GM23338 (cell line): ENCODE data around the gene PRDM7. TPM values are rescaled to one million over a fixed set of nuclear protein-coding genes. Genes with fewer than 3 reads are reported as not detected.
A peak's percentile ranks its signal among the peaks of the same experiment; 100 is the strongest.
"Not testable (repeated sequence)": the region's sequence is repeated elsewhere in the genome, so short reads cannot be mapped to it uniquely, and the experiment has no call there.

Source experiments
- ATAC-seq: fragments of 200-7000 bp; cut with Tn5 transposase; 3 replicates; pipeline ENCODE4 v1.9.1; 2020
- DNase-seq: peaks from one replicate; pipeline ENCODE4 v3.0.0-alpha.2; 2015; ENCODE audit warnings: low spot score
- H2AFZ ChIP-seq: fragments of 200-600 bp; sonication (generic); 2 replicates; pipeline ENCODE4 v1.8.0; 2016; ENCODE audit warnings: antibody characterized with exemption, mild to moderate bottlenecking, moderate library complexity
- H3F3A ChIP-seq: fragments of 200-600 bp; sonication (generic); replicated peaks from 2 replicates; pipeline ENCODE4 v1.8.0; 2017; ENCODE audit warnings: antibody characterized with exemption, mixed run types, low read depth
- H3K27ac ChIP-seq: fragments of 200-600 bp; sonication (generic); 2 replicates; pipeline ENCODE4 v1.6.1; 2016; ENCODE audit warnings: low read depth
- H3K27me3 ChIP-seq: fragments of 200-600 bp; sonication (generic); 2 replicates; pipeline ENCODE4 v1.8.0; 2016; ENCODE audit warnings: mild to moderate bottlenecking, mixed run types, moderate library complexity; ENCODE audit not compliant: insufficient read depth
- H3K36me3 ChIP-seq: fragments of 200-600 bp; sonication (generic); 2 replicates; pipeline ENCODE4 v1.8.0; 2016; ENCODE audit warnings: mild to moderate bottlenecking; ENCODE audit not compliant: insufficient read depth
- H3K4me1 ChIP-seq: fragments of 200-600 bp; sonication (generic); 2 replicates; pipeline ENCODE4 v1.8.0; 2016; ENCODE audit warnings: mild to moderate bottlenecking, moderate library complexity; ENCODE audit not compliant: insufficient read depth
- H3K4me2 ChIP-seq: fragments of 200-600 bp; sonication (generic); 2 replicates; pipeline ENCODE4 v1.7.1; 2017; ENCODE audit warnings: mixed run types
- H3K4me3 ChIP-seq: fragments of 200-600 bp; sonication (generic); 2 replicates; pipeline ENCODE4 v1.6.1; 2016; ENCODE audit warnings: mixed run types
- H3K79me2 ChIP-seq: fragments of 200-600 bp; sonication (generic); replicated peaks from 2 replicates; pipeline ENCODE4 v1.8.0; 2017; ENCODE audit warnings: mild to moderate bottlenecking; ENCODE audit not compliant: insufficient read depth
- H3K9me2 ChIP-seq: fragments of 200-600 bp; sonication (generic); 2 replicates; pipeline ENCODE4 v1.8.0; 2017; ENCODE audit not compliant: insufficient read depth
- H4K20me1 ChIP-seq: fragments of 200-600 bp; sonication (generic); replicated peaks from 2 replicates; pipeline ENCODE4 v1.8.0; 2017; ENCODE audit warnings: mild to moderate bottlenecking; ENCODE audit not compliant: insufficient read depth
- H3K27ac Mint-ChIP-seq: 2 replicates; pipeline ENCODE4 v1.8.0; 2020; ENCODE audit warnings: inconsistent platforms, mild to moderate bottlenecking, moderate library complexity, mixed read lengths
- H3K27me3 Mint-ChIP-seq: 3 replicates; pipeline ENCODE4 v1.8.0; 2022; ENCODE audit warnings: low read depth, mild to moderate bottlenecking, moderate library complexity, mixed read lengths, inconsistent platforms; ENCODE audit not compliant: insufficient read depth, poor library complexity
- H3K36me3 Mint-ChIP-seq: 3 replicates; pipeline ENCODE4 v1.8.0; 2021; ENCODE audit warnings: low read depth, mild to moderate bottlenecking, inconsistent platforms, moderate library complexity, mixed read lengths
- H3K4me1 Mint-ChIP-seq: 3 replicates; pipeline ENCODE4 v1.8.0; 2020; ENCODE audit warnings: mild to moderate bottlenecking, inconsistent platforms, mixed read lengths
- H3K4me3 Mint-ChIP-seq: 3 replicates; pipeline ENCODE4 v1.8.0; 2021; ENCODE audit warnings: moderate library complexity, mild to moderate bottlenecking, inconsistent platforms, mixed read lengths
- H3K9me3 Mint-ChIP-seq: 3 replicates; pipeline ENCODE4 v1.8.0; 2020; ENCODE audit warnings: moderate library complexity, mild to moderate bottlenecking, inconsistent platforms, mixed read lengths
- CTCF ChIP-seq, 2 experiments: fragments of 200-600 bp in 1 of 2; sonication (generic) in 1 of 2; conservative IDR thresholded peaks; 2 replicates each; pipeline versions ENCODE4 v1.5.1 to v1.6.1; 2016 to 2017; ENCODE audit warnings: antibody characterized with exemption in 2 of 2, low read depth in 2 of 2, mild to moderate bottlenecking in 2 of 2, moderate library complexity in 1 of 2
- polyA plus RNA-seq: library from polyadenylated mRNA; unstranded; fragments of >200 nt; fragmentation: Nextera tagmentation; extraction: Ambion mirVana; gene quantifications from 2 replicates; pipeline ENCODE4 v1.2.1, GENCODE V29; 2016
- total RNA-seq: library from RNA; depleted of rRNA; stranded (reverse); fragments of >200 nt; shearing (Covaris generic); gene quantifications from 2 replicates; pipeline ENCODE4 v1.2.3, GENCODE V29; 2014

PRDM7 gene
- total and polyA plus RNA-seq, 2 experiments from 2014 or later: 0.08 TPM; not detected in 1

GRCh38 chr16:90100229-90100628 is 23.1 kb upstream of the PRDM7 start:
- H3K36me3 Mint-ChIP-seq, H3K36me3 ChIP-seq, H3K79me2 ChIP-seq, H4K20me1 ChIP-seq, H3K27me3 ChIP-seq, H3K27me3 Mint-ChIP-seq, H3K4me2 ChIP-seq, H3K4me1 Mint-ChIP-seq, H3K9me2 ChIP-seq, H3K27ac ChIP-seq, H3K27ac Mint-ChIP-seq, H3K4me1 ChIP-seq, H3K9me3 Mint-ChIP-seq, H3F3A ChIP-seq, DNase-seq, H3K4me3 ChIP-seq, H2AFZ ChIP-seq, H3K4me3 Mint-ChIP-seq, ATAC-seq: not testable (repeated sequence)

- peaks cover 11% of the 10 kb centered on the region for H3K4me1 Mint-ChIP-seq
- H2AFZ ChIP-seq, H3K9me3 Mint-ChIP-seq, H4K20me1 ChIP-seq, H3K4me3 ChIP-seq, H3K4me3 Mint-ChIP-seq, H3K27me3 ChIP-seq, H3K4me2 ChIP-seq, H3K9me2 ChIP-seq, H3K27ac ChIP-seq, H3K36me3 ChIP-seq, H3F3A ChIP-seq, H3K27ac Mint-ChIP-seq, H3K4me1 ChIP-seq, H3K79me2 ChIP-seq, DNase-seq, H3K27me3 Mint-ChIP-seq, H3K36me3 Mint-ChIP-seq, ATAC-seq: not testable (repeated sequence)
Measured at GRCh38 chr16:90098936-90099335, 21.8 kb upstream of the PRDM7 start.

- not testable (repeated sequence) for H3K4me1 ChIP-seq, H3K27me3 ChIP-seq, H2AFZ ChIP-seq, H3K36me3 Mint-ChIP-seq, H3K4me2 ChIP-seq, H3K27ac ChIP-seq, H3K79me2 ChIP-seq, H4K20me1 ChIP-seq, H3K36me3 ChIP-seq, H3K9me2 ChIP-seq, H3K27me3 Mint-ChIP-seq, H3F3A ChIP-seq, H3K27ac Mint-ChIP-seq, H3K4me3 ChIP-seq, H3K9me3 Mint-ChIP-seq, H3K4me3 Mint-ChIP-seq
- ATAC-seq: peak; percentile 89
- peak; percentile 44 for DNase-seq
- TF ChIP-seq CTCF (conservative IDR thresholded peaks at IDR 0.05; ENCODE audit: low read depth in 2 of 2): peak in 1 of 2 experiments; percentile 11; a peak in 1 of 4 replicates
- peaks cover 16% of the 10 kb centered on the region for H3K4me1 Mint-ChIP-seq
Measured at GRCh38 chr16:90097010-90097684, 20.0 kb upstream of the PRDM7 start.

DNA sequence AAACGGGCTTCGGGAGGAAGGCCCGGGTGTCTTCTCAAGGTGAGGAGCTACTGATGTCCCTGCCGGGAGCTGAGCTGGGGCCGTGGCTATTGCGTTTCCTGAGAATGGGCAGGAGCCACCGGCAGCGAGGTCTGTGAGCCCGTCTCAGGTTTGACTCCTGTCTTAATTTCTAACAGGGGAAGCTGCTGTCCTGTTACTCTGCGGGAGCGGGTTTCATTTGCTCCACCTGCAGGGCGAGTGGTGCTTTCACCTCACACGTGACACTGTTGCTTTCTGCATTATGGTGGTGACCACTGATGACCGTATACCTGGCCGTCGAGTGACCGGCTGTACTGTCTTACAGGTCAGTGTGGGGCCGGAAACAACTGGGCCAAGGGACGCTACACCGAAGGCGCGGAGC is 17.7 kb upstream of the PRDM7 start:
- not testable (repeated sequence) for H3K4me3 Mint-ChIP-seq, H3K4me3 ChIP-seq, DNase-seq, H3K4me2 ChIP-seq, H3K27me3 Mint-ChIP-seq, H3K4me1 ChIP-seq, H3K9me3 Mint-ChIP-seq, H2AFZ ChIP-seq, H3K27me3 ChIP-seq, H3K36me3 ChIP-seq, H3K36me3 Mint-ChIP-seq, ATAC-seq, H3K79me2 ChIP-seq, H3K27ac Mint-ChIP-seq, H3K9me2 ChIP-seq, H3K27ac ChIP-seq, H3F3A ChIP-seq, H4K20me1 ChIP-seq
- 0 out of 4 replicates have a peak, but pooled peaks of 1 of the 2 experiments have one; percentile 13 for TF ChIP-seq CTCF (conservative IDR thresholded peaks at IDR 0.05; ENCODE audit: low read depth in 2 of 2)
- H3K4me1 Mint-ChIP-seq: peaks cover 13% of the 10 kb centered on the region

GRCh38 chr16:90094296-90094695 is 17.2 kb upstream of the PRDM7 start:
- H3K4me1 Mint-ChIP-seq: peaks cover 13% of the 10 kb centered on the region
- H3K27ac Mint-ChIP-seq, ATAC-seq, H3K9me2 ChIP-seq, H3K27ac ChIP-seq, H3K4me2 ChIP-seq, H3K4me1 ChIP-seq, H4K20me1 ChIP-seq, H3K9me3 Mint-ChIP-seq, H3K79me2 ChIP-seq, H3K27me3 Mint-ChIP-seq, H3K27me3 ChIP-seq, H2AFZ ChIP-seq, H3K36me3 ChIP-seq, DNase-seq, H3F3A ChIP-seq, H3K4me3 ChIP-seq, H3K4me3 Mint-ChIP-seq, H3K36me3 Mint-ChIP-seq: not testable (repeated sequence)
